Stimulated activated CD8-positive, alpha-beta memory T cell treated with anti-CD3 and anti-CD28 coated beads, Interleukin-4, amount 100 ng/mL, for 1 hour (primary cell): Measurements from ENCODE around the gene EXOC3L4.

Source experiments
- DNase-seq, 2 donors: peaks; one replicate each; pipeline ENCODE4 v3.0.0-alpha.2; 2020; ENCODE audit warnings: low read depth in 2 of 2, low spot score in 1 of 2

The EXOC3L4 gene

DNA sequence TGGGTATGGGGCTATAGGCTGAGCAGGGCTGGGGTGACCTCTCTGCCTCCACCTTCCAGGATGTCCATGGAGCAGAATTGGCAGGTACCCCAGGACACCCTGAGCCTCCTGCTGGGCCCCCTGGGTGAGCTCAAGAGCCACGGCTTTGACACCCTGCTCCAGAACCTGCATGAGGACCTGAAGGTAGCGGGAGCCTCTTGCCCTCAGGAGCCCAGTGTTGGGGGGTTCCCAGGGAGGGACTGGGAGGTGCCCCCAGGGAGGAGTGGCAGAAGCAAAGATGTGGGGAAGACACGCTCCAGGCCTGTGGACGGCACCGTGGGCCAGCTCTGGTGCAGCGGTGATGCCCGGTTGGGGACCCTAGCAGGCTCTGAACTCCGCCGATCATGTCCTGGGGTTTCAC is 37.1 kb downstream of the EXOC3L4 start:
- DNase-seq, result no peak

DNA sequence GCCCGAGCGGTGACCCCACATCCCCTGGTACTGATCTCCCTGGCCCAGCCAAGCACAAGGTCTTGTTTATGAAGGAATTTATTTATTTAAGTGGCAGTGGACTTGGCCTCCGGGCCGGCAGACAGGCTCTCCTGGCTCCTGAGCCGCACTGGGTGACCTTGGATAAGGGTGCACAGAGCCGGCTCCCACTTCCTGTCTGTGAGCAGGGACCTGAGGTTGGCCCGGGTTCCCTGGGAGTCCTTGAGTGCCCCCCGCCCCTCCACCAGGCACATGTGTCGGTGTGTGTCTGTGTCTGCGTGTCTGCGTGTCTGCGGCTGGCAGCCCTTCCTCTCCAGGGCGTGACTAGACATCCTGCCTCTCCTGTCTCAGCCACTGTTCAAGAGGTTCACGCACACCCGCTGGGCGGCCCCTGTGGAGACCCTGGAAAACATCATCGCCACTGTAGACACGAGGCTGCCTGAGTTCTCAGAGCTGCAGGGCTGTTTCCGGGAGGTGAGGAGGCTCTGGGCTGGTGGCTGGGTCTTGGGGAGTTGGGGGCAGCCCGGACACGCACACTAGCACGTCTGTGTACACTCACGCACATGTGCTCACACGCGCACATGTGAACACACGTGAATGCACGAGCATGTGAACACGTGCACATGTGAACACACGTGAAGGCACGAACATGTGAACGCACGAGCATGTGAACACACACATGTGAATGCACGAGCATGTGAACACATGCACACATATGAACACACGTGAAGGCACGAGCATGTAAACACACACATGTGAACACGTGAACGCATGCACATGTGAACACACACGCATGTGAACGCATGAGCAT is 38.1 kb downstream of the EXOC3L4 start:
- DNase-seq, result no peak

DNA sequence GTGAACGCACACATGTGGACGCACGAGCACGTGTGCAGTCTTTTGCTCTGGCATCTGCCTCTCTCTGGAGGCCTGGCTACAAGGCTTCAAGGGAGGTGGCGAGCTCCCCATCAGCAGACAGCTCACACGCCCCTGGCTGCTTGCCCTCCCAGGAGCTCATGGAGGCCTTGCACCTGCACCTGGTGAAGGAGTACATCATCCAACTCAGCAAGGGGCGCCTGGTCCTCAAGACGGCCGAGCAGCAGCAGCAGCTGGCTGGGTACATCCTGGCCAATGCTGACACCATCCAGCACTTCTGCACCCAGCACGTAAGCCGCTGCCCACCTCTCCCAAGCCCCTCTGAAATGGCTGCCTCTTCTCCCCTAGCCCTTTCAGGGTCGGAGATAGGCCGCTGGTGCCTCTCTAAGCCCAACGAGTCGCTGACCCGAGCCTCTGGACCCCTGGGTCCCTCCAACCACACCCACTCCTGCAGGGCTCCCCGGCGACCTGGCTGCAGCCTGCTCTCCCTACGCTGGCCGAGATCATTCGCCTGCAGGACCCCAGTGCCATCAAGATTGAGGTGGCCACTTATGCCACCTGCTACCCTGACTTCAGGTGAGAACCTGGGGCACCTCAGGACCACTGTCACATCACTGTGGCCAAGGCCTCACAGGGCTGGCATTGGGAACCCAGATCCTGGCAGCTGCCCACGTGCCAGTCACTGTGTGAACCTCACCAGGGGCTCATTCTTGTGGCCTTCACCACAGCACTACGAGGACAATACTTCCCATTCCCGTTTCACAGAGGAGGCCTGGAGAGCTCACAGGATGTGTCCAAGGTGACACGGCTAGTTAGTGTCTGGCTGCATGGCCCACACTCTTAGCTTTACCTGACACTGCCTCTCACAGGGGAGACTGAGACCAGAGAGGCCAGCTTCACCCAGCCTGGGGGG is 39.0 kb downstream of the EXOC3L4 start:
- no peak for DNase-seq

DNA sequence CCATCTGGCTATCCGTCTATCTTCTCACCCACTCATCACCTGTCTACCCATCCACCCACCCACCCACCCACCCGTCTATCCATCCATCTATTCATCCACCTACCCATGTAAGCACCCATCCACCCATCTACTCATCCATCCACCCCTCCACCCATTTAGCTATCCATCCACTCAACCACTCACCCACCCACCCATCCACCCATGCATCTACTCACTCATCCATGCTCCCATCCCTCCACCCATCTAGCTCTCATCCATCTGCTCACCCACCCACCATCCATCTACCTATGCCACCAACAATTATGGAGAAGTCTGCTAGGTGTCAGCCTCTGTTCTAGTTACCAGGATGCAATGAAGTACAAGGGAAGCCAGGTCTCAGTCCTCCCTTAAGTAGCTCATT is 39.9 kb downstream of the EXOC3L4 start:
- no peak for DNase-seq

DNA sequence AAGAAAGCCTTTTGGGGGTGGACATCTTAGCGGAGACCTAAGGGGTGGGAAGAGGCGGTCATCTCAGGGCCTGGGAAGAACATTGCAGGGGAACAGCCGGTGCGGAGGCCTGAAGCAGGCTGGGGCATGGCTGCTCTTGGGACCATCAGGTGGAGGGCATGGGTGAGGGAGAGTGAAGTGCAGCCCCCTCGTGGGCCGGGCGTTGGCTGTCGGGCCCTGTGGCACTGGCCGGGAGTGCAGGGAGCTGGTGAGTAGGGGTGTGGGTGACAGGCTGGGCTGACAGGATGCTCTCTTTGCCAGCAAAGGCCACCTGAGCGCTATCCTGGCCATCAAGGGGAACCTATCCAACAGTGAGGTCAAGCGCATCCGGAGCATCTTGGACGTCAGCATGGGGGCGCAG is 40.4 kb downstream of the EXOC3L4 start:
- DNase-seq, result no peak

DNA sequence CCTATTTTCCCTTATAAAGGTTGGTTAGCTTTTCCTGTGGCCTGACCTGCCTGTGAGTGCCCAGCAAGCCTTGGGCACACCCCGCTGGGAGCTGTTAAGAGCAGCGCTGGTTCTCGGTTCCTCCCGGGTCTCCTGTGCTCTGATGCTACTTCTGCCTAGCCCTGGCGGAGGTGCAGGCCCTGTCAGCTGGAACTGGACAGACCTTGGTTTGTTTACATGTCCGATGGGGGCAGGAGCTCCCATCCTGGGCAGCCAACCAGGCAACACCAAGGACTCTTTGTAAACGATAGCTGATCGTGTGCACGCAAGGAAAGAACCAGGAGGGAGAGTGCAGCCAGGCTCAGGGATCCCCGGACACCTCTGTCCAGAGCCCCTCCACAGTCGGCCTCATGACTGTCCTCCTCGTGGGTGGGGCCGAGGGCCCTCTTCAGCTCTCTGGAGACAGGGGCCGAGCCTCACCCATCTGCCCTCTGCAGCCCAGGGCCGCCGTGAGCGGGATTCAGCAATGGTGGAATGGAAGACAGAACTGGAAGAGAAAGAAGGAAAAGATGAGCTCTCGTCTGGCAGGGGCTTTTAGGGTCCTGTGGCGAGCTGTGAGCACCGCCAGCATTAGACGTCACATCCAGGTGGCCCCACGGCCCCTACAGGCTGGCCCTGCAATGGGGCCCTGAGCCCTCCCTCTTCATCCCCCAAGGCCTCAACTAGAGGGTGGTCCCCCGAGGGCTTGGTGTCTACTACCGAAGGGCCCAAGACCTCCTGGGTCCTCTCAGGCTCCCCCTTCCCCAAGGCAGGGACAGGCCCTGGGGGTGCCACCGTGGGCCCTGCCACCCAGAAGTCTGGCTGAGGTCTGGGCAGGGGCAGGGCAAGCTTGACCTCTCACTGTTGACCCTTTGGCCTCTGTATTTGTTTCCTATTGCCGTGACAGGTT is 41.1 kb downstream of the EXOC3L4 start:
- DNase-seq, result no peak

DNA sequence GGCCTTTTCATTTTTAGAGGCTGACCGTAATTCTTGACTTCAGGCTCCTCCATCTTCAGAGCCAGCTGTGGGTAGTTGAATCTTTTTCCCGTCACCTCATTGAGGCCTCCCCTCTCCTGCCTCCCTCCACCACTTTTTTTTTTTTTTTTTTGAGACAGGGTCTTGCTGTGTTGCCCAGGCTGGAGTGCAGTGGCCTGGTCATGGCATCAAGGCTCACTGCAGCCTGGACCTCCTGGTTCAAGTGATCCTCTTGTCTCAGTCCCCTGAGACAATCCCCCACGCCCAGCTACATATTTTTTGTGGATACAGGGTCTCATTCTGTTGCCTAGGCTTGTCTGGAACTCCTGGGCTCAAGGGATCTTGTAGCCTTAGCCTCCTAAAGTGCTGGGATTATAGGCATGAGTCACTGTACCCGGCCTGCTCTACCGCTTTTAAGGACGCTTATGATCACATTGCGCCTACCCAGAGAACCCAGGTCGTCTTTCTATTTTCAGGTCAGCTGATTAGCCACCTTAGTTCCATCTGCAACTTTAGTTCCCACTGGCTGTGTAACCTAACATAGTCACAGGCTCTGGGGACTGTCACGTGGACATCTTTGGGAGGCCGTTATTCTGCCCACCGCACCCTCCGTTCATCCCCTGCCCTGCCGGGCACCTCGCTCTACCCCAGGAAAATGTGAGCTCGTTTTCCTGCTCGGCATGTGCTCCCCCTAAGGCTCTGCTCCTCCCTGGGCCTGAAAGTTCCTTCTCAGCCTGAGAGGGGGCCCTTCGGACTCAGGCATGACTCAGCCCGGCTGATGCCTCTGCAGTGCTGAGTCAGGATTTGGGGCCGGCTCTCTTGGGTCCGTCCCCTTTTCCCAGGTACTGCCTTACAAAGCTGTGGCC is 42.1 kb downstream of the EXOC3L4 start:
- DNase-seq, result no peak

DNA sequence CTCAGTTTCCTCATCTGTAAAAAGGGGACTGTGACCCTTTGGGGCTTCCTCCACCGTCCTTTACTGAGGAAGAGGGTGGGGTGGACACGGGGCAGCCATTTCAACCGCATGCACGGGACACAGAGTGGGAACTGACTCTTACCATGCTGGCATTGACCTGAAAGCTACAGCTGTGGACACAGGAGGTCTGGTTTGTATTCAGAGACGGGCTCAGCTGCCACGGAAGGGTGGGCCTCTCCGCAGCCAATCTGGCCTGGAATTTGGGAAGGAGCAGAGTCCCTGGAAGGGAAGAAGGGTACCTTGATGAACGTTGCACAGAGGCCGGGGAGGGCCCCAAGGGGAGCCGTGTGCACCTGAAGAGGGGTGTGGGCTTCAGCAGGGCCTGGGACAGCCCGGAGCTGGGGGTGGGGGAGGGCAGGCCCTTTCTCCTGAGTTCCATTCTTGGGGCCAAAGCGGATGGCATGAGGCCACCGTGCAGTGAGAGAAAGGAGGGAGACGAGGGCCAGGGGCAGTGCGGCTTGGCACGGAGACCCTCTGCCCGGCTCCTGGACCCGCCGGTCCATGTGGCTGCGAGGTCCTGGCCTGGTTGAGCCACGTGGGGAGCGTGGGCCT is 43.3 kb downstream of the EXOC3L4 start:
- DNase-seq, result no peak

DNA sequence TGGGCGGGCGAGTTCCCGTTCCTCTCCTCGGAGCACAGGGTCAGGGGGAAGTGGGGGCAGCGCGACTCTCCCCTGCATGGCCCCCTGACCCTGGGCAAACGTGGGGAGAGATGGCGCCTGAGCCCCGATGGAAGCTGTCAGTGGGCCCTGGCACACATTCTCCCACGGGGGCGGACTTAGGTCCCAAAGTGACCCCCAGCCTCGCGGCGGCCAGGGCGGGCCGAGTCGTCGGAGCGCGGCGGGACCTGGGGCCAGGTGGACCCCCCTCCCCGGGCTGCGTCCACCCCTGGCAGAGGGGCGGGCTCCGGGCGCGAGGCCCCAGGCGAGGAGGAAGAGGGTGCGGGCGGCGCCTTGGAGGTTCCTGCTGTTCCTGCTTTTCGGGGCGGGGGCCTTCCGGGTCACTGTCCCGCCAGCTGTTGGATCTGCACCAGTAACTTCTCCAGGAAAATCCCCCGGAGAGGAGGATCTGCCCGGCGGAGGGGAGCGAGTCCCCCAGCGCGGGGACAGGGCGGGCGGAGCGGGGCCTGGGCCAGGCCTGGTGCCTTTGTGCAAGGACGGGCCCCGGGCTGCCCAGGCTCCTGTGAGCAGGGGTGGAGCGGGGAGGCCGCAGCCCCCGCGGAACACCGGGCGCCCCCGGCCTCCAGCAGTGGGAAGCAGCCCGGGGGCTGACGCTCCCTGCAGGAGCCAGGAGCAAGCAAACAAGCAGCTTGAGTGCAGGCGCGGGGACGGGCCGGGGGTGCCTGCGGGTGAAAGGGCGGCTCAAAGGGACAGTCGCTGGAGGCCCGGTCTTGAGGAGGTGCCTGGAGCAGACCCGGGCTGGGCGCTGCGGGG is 44.0 kb downstream of the EXOC3L4 start:
- DNase-seq, result no peak

DNA sequence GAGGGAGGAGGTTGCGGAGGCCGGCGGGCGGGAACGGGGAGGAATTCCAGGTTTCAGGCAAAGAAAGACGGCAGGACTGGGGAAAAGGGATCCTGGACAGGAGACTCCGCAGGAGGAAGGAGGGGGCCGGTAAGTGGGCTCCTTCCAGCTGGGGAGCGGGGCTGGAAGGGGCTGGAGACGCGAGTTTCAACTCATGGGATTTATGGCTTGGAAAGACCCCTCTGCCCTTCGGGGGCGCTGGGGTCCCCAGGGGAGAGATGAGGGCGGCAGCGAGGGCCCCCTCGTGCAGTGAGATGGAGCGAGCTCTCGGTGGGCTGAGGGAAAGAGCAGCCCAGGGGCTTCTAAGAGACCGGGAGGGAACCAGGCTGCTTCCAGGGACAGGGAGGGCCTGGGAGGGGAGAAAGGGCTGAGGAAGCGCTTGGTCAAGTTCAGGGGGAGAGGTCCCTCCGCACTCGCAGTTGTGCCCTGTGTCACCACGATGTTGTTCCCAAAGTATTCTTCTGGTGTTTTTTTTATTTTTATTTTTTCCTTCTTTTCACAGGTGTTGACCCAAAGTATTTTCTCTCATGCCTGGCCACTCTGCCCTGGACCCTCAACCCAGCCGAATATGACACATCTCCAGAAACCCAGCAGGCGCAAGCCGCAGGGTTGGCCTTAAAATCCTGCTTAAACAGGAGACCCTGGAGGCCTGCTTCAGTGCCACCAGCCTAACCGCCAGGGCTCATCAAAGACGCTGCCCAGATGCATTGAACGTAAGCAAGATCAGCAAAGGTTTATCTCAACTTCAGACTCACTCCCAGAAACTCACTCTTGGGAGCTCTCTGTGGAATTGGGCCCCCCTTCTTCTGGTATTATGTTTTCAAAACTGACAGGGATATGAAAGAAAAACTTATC is 44.9 kb downstream of the EXOC3L4 start:
- DNase-seq, result no peak

DNA sequence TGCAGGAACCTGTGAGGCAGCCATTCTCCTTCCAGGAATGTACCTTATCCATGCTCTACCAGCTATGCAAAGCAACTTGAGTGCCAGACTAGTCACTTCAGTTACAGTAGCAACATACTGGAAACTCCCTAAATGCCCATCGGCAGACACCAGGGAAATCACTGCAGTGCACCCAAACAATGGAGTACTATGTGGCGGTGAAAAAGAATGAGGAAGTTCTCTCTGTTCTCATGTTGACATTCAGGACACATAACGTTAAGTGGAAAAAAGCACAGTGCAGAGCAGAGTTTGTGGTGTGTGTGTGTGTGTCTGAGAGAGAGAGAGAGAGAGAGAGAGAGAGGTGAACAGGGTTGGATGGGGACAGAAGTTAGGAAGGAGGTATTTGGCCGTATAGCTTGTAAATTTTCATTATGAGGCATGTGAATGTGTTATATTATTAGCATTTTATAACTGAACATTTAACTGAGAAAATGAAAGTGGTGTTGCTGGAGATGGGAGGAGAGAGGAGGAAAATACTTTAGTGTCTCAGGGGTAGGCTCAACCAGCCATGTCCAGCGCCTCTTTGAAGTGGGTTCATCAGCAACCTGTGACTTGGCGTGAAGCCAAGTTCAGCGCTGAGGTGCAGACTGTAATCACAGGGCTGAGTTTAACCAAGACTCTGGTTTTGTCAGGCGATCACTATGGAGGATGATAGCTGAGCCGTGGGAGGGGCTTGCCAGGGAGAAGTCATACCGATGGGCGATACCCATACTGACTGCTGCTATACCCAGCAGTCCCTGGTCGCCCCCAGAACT is 46.0 kb downstream of the EXOC3L4 start:
- DNase-seq, result no peak

DNA sequence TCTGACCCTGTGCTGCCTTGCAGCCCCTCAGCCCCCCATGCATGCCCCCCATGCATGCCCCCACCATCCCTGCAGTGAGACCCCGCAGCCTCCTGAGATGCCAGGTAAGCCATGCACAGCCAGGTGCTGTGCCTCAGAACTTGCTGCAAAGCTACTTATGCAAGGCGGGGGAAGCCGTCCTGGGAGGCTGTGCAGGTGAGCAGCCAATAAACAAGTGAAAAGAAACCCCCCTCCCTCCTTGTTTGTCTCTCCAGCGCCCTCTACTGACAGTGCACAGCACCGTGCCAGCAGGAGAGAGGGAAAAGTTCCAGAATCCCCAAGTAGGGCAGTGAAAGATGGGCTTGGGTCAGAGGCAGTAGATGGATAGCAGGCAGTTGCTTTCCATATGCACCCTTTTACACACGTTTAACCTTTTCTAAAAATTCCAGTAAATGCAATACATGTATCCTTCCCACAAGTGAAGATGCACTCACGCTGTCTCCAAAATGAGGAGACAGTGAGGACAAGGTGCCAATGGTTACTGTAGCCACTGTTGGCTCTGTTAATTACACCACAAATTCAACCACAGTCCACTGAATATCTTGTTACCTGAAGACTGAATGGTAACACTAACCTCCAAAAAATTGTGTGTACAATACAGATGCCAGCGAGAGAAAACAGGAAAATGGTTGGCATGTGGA is 46.7 kb downstream of the EXOC3L4 start:
- no peak for DNase-seq

DNA sequence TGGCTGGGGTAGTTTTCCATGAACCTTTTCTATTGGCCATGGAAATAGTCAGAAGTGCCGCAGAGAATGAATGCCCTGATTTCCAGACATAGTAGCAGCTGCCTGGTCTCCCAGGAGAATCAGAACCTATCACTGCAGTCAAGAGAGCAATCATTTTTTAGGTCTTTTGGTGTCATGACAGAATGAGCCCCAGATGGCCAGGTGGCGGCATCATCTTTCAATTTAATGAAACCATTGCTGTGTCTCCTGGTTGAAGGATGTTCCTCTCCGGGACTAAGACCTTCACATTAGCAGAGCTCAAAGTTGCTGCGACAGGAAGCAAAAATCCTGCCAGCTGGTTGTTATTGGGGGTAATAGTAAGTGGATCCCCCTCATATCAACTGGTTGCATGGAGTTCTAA is 47.5 kb downstream of the EXOC3L4 start:
- no peak for DNase-seq

DNA sequence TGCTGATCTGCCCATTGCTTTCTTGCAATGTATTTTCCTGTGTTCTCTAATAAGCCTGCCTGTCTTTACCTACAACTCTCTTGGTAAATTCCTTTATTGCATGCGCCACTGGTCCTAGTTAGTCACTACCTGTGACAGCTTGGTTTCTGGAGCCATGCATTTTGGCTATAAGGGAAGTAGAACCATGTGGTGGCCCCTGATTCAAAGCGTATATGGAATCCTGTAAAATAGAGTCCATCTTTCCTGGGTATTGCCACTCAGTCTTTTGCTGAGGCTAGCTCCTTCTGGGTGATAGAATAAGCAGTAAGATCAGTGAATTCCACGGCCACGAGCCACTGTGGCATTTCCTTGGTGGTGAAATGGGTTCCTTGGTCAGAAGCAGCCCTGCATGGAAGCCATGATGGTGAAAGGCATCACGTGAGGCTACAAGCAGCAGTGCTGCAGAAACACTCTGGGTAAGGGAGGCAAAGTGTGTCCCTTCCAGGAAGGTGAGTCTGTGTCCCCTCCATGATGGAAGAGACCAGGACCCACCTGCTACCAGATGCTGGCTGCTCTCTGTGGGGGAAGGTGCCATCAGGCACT is 48.3 kb downstream of the EXOC3L4 start:
- no peak for DNase-seq

DNA sequence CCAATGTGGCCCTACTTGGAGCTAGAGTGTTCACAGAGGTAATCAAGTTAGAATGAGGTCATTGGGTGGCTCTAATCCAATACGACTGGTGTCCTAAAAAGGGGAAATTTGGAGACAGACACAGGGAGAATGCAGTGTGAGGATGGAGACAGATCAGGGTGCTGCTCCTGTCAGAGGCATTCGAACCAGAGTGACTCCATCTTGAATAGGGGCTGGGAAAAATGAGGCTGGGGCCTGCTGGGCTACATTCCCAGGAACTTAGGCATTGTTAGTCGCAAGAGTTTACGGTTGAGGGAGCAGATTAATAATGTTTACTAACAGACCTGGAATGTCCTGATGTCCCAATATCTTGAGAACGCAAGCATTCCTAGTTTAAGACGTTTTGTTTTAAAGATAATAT is 49.0 kb downstream of the EXOC3L4 start:
- DNase-seq, result no peak

DNA sequence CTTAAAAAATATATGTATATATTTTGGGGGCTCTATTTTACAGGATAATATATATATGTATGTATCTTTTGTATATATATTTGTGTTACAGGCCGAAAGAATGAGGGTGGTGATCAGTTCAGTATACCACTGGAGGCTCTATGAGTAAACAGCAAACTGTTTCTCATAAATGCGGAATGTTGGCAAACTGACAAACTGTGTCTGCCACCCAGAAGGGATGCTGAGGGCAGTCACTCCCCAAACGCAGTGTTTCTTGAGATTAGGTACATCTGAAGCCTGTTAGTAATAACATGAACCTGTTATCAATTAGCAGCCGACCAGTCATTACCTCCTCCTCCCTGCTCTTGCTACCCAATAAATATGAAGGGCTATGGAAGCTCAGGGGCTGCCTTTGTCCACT is 49.6 kb downstream of the EXOC3L4 start:
- no peak for DNase-seq
